NCI-H146 treated with DMSO at 0.1 percent for 48 hours (cell line): ENCODE measurements around the gene RTP3.

ENCODE experiments used
- DNase-seq: peaks from one replicate; lab custom pipeline; 2025; ENCODE audit not compliant: unreplicated experiment; lab: John Stamatoyannopoulos, UW

Gene RTP3

GRCh38 chr3:46497556-46498265 is at the start of gene RTP3:
Gene RTP3 (plus strand): TSS chr3:46497976. CDS start chr3:46498063, 87 bp downstream.
- DNase-seq = no peak

GRCh38 chr3:46448721-46449120 is 49.1 kb upstream of the RTP3 start:
- no peak for DNase-seq

- DNase-seq = no peak
Observed at GRCh38 chr3:46449755-46450552, 47.8 kb upstream of the RTP3 start.

GRCh38 chr3:46453526-46454208 is 44.1 kb upstream of the RTP3 start:
- DNase-seq = no peak

GRCh38 chr3:46454209-46454595 is 43.6 kb upstream of the RTP3 start:
- no peak for DNase-seq

GRCh38 chr3:46454606-46455005 is 43.2 kb upstream of the RTP3 start:
- no peak for DNase-seq

- DNase-seq = no peak
Observed at GRCh38 chr3:46455231-46456115, 42.3 kb upstream of the RTP3 start.

GRCh38 chr3:46456118-46456517 is 41.7 kb upstream of the RTP3 start:
- DNase-seq = no peak

GRCh38 chr3:46460051-46460450 is 37.7 kb upstream of the RTP3 start:
- DNase-seq = no peak

GRCh38 chr3:46462111-46462510 is 35.7 kb upstream of the RTP3 start:
- DNase-seq = no peak

- DNase-seq = no peak
Observed at GRCh38 chr3:46462511-46462910, 35.3 kb upstream of the RTP3 start.

- DNase-seq = no peak
Observed at GRCh38 chr3:46463120-46463867, 34.5 kb upstream of the RTP3 start.

- DNase-seq = no peak
Observed at GRCh38 chr3:46463868-46464241, 33.9 kb upstream of the RTP3 start.

- no peak for DNase-seq
Observed at GRCh38 chr3:46464326-46465195, 33.2 kb upstream of the RTP3 start, which contains the start of gene LTF. Gene LTF (minus strand): TSS chr3:46464905. CDS start chr3:46464867, 38 bp downstream.

GRCh38 chr3:46465196-46465520 is 32.6 kb upstream of the RTP3 start:
- DNase-seq = no peak

- no peak for DNase-seq
Observed at GRCh38 chr3:46466273-46466672, 31.5 kb upstream of the RTP3 start.

- no peak for DNase-seq
Observed at GRCh38 chr3:46466871-46467403, 30.8 kb upstream of the RTP3 start.

GRCh38 chr3:46467562-46467961 is 30.2 kb upstream of the RTP3 start:
- no peak for DNase-seq
